Suprapubic skin (tissue), 3 donors: ENCODE results near the gene MTIF3.

Source experiments
- CTCF ChIP-seq, 2 donors: fragments of 200-600 bp in 1 of 2; fragments of 450-650 bp in 1 of 2; sonication (generic) in 1 of 2; IDR thresholded peaks; one replicate each; pipeline ENCODE4 v1.5.1; 2016 to 2019; ENCODE audit warnings: antibody characterized with exemption in 2 of 2, mild to moderate bottlenecking in 1 of 2, moderate library complexity in 1 of 2
- POLR2A ChIP-seq, 2 donors: fragments of 450-650 bp; IDR thresholded peaks; one replicate each; pipeline ENCODE4 v1.6.1; 2017; ENCODE audit warnings: antibody characterized with exemption in 2 of 2, mild to moderate bottlenecking in 2 of 2, moderate library complexity in 2 of 2

GRCh38 chr13:27406178-27406939, 44.0 kb downstream of the MTIF3 start:
- peak; percentile 3 to 40 for TF ChIP-seq CTCF (IDR thresholded peaks at IDR 0.05)
- no peak for TF ChIP-seq POLR2A (IDR thresholded peaks at IDR 0.05)
